ENCODE measurements around the gene STRIT1. TPM values are rescaled to one million over a fixed set of nuclear protein-coding genes. Genes with fewer than 3 reads are reported as not detected.
A peak's percentile ranks its signal among the peaks of the same experiment; 100 is the strongest.

STRIT1 gene
- total and polyA plus RNA-seq, 9 of the 15 experiments (the other 6 are each of a cell fraction or from before 2014, with no cell fraction given): not detected

DNA sequence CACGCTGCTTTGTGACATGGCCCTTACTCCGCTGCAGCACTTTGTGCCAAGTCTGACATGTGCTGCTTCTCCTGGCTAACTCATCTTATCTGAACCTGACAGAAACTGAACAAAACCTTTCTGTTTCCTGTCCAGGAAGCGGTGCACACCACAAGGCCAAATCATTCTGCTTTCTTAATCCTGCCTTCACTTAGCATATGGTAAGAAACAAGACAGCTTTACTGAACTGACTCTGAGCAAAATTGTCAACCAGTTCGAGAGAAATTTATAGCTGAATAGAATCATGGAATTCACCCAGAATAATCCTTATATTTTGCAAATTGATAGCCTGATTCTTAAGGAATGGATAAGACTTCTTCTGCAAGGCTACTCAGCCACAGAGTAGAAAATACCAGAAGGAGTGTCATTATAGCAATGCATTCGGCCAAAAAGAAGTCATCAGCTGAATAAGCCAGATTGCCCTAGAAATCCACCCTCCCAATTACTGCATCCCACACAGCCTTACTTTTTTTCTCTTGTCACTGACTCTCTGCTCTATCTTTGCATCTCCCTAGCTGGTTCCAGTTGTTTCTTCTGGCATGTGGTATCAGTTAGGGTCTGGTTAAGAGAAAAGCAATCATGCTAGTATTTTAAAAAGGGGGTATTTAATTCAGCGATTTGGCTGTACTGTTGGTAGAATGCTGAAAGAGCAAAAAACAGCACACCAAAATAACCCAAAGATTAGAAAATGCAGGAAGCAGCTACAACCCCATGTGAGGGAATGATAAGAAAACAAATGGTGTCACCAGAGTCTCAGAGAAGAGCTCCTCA, 41.6 kb upstream of the STRIT1 start (continued):
- TF ChIP-seq POLR2G (IDR thresholded peaks at IDR 0.05; ENCODE audit: low read depth, low read length) (no peak), ELF1 (tag; IDR thresholded peaks at IDR 0.05) (no peak), CBX1 (IDR thresholded peaks at IDR 0.05; ENCODE audit: low read depth) (no peak; the same call in 1 of the 2 replicates), ZNF143 (CRISPR knock-in tag; IDR thresholded peaks at IDR 0.05) (no peak), YY1 (IDR thresholded peaks at IDR 0.05; ENCODE audit: borderline replicate concordance in 1 of 3, control insufficient read depth in 1 of 3, extremely low read depth in 1 of 3, insufficient read depth in 3 of 3, insufficient read length in 1 of 3, insufficient replicate concordance in 2 of 3, low read depth in 1 of 3, low read length in 2 of 3) (peak in 1 of 3 experiments; percentile 76), TFAP4 (CRISPR knock-in tag; IDR thresholded peaks at IDR 0.05; ENCODE audit: borderline replicate concordance) (no peak), RAD21 (CRISPR knock-in tag; conservative IDR thresholded peaks at IDR 0.05 in 1 of 2, IDR thresholded peaks at IDR 0.05 in 1 of 2) (no peak), PPARD (CRISPR knock-in tag; IDR thresholded peaks at IDR 0.05) (no peak), ADNP (tag; IDR thresholded peaks at IDR 0.05) (no peak), NFXL1 (CRISPR knock-in tag; IDR thresholded peaks at IDR 0.05) (no peak), FOXK2 (conservative IDR thresholded peaks at IDR 0.05 in 1 of 2, IDR thresholded peaks at IDR 0.05 in 1 of 2; ENCODE audit: low read depth in 2 of 2) (peak in 1 of 2 experiments; percentile 53; a peak in 2 of 4 replicates)
- TF ChIP-seq, protein P1, sequence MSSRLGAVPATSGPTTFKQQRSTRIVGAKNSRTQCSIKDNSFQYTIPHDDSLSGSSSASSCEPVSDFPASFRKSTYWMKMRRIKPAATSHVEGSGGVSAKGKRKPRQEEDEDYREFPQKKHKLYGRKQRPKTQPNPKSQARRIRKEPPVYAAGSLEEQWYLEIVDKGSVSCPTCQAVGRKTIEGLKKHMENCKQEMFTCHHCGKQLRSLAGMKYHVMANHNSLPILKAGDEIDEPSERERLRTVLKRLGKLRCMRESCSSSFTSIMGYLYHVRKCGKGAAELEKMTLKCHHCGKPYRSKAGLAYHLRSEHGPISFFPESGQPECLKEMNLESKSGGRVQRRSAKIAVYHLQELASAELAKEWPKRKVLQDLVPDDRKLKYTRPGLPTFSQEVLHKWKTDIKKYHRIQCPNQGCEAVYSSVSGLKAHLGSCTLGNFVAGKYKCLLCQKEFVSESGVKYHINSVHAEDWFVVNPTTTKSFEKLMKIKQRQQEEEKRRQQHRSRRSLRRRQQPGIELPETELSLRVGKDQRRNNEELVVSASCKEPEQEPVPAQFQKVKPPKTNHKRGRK (tag; IDR thresholded peaks at IDR 0.05): no peak
- TF ChIP-seq, protein P2, sequence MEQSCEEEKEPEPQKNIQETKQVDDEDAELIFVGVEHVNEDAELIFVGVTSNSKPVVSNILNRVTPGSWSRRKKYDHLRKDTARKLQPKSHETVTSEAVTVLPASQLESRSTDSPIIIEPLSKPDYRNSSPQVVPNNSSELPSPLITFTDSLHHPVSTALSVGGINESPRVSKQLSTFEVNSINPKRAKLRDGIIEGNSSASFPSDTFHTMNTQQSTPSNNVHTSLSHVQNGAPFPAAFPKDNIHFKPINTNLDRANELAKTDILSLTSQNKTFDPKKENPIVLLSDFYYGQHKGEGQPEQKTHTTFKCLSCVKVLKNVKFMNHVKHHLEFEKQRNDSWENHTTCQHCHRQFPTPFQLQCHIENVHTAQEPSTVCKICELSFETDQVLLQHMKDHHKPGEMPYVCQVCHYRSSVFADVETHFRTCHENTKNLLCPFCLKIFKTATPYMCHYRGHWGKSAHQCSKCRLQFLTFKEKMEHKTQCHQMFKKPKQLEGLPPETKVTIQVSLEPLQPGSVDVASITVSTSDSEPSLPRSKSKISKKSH (CRISPR knock-in tag; IDR thresholded peaks at IDR 0.05): no peak
